Measurements from ENCODE around the gene LYZL6.

DNA sequence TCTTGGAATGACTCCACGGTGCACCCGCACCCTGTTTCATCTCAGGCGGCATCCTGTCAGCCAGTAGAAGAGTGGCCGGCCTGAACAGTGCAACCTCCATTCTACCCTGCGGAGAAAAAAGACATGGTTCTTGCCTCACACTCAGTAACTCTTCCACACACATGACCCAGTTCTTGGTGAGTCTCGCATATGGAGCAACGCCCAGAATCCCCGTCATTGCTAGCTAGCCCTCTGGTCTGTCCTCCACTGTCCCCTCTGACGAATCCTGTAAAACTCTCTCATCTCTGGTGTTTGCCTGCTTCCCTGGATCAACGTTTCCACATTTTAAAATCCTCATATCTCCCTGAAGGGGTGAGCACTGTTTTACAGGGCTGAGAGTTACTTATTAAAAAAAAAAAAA, 8.8 kb downstream of the LYZL6 start:
- TF ChIP-seq, protein P1, sequence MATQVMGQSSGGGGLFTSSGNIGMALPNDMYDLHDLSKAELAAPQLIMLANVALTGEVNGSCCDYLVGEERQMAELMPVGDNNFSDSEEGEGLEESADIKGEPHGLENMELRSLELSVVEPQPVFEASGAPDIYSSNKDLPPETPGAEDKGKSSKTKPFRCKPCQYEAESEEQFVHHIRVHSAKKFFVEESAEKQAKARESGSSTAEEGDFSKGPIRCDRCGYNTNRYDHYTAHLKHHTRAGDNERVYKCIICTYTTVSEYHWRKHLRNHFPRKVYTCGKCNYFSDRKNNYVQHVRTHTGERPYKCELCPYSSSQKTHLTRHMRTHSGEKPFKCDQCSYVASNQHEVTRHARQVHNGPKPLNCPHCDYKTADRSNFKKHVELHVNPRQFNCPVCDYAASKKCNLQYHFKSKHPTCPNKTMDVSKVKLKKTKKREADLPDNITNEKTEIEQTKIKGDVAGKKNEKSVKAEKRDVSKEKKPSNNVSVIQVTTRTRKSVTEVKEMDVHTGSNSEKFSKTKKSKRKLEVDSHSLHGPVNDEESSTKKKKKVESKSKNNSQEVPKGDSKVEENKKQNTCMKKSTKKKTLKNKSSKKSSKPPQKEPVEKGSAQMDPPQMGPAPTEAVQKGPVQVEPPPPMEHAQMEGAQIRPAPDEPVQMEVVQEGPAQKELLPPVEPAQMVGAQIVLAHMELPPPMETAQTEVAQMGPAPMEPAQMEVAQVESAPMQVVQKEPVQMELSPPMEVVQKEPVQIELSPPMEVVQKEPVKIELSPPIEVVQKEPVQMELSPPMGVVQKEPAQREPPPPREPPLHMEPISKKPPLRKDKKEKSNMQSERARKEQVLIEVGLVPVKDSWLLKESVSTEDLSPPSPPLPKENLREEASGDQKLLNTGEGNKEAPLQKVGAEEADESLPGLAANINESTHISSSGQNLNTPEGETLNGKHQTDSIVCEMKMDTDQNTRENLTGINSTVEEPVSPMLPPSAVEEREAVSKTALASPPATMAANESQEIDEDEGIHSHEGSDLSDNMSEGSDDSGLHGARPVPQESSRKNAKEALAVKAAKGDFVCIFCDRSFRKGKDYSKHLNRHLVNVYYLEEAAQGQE (IDR thresholded peaks at IDR 0.05; ENCODE audit: insufficient read depth in 1 of 2, low read depth in 2 of 2, low read length in 1 of 2): no peak
- TF ChIP-seq, protein P2, sequence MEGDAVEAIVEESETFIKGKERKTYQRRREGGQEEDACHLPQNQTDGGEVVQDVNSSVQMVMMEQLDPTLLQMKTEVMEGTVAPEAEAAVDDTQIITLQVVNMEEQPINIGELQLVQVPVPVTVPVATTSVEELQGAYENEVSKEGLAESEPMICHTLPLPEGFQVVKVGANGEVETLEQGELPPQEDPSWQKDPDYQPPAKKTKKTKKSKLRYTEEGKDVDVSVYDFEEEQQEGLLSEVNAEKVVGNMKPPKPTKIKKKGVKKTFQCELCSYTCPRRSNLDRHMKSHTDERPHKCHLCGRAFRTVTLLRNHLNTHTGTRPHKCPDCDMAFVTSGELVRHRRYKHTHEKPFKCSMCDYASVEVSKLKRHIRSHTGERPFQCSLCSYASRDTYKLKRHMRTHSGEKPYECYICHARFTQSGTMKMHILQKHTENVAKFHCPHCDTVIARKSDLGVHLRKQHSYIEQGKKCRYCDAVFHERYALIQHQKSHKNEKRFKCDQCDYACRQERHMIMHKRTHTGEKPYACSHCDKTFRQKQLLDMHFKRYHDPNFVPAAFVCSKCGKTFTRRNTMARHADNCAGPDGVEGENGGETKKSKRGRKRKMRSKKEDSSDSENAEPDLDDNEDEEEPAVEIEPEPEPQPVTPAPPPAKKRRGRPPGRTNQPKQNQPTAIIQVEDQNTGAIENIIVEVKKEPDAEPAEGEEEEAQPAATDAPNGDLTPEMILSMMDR (IDR thresholded peaks at IDR 0.05): no peak
- TF ChIP-seq POLR2AphosphoS5 (IDR thresholded peaks at IDR 0.05; ENCODE audit: low read depth, low read length) (no peak), SIN3A (IDR thresholded peaks at IDR 0.05; ENCODE audit: borderline replicate concordance, insufficient read depth, low read depth, low read length) (no peak)
